ENCODE results near the gene PNPLA7.

DNA sequence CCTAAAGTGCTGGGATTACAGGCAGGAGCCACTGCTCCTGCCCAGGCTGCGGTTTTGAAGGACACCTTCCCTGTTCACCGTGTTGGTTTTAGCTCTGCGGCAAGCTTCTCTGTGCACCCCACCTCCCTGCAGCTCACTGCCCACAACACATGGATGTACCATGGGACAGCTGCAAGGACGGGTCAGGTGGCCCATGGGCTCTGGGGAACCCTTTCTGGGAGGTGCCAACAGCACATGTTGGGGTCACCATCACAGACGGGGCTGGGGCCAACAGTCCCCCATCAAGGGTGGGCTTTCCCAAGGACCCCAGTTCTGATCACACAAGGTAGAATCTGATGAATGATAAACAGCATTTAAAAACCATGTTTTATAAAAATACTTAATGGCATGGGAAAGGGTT, 134.8 kb downstream of the PNPLA7 start:
- TF ChIP-seq RXRA (IDR thresholded peaks at IDR 0.05; ENCODE audit: insufficient read depth, low read depth, low read length): no peak
- TF ChIP-seq POU5F1 (IDR thresholded peaks at IDR 0.05; ENCODE audit: low read depth, low read length): no peak
- TF ChIP-seq RFX5 (IDR thresholded peaks at IDR 0.05; ENCODE audit: borderline replicate concordance, low read depth, low read length): no peak
- no peak for TF ChIP-seq CTCF (IDR thresholded peaks at IDR 0.05; ENCODE audit: control extremely low read depth in 1 of 3, insufficient read depth in 1 of 3, low read depth in 1 of 3, low read length in 3 of 3)
- no peak for TF ChIP-seq SRF (IDR thresholded peaks at IDR 0.05; ENCODE audit: low read depth, low read length)
- no peak for TF ChIP-seq TAF1 (IDR thresholded peaks at IDR 0.05; ENCODE audit: low read depth, low read length)
- no peak for TF ChIP-seq EZH2 (IDR thresholded peaks at IDR 0.05; ENCODE audit: low read depth, low read length, severe bottlenecking)
- TF ChIP-seq ASH2L (IDR thresholded peaks at IDR 0.05; ENCODE audit: low read length): no peak
- no peak for TF ChIP-seq KDM1A (IDR thresholded peaks at IDR 0.05; ENCODE audit: borderline replicate concordance, low read length)
- TF ChIP-seq POLR2AphosphoS5 (IDR thresholded peaks at IDR 0.05; ENCODE audit: low read depth, low read length): no peak
- no peak for TF ChIP-seq RBBP5 (IDR thresholded peaks at IDR 0.05; ENCODE audit: borderline replicate concordance, low read depth, low read length)
- no peak for TF ChIP-seq BACH1 (IDR thresholded peaks at IDR 0.05; ENCODE audit: low read length)
- TF ChIP-seq EP300 (IDR thresholded peaks at IDR 0.05; ENCODE audit: borderline replicate concordance in 1 of 2, low read depth in 2 of 2, low read length in 2 of 2): no peak
- TF ChIP-seq TCF12 (IDR thresholded peaks at IDR 0.05; ENCODE audit: low read depth, low read length): no peak

Measured in H1 (cell line).